AG08396 (cell line): ENCODE results near the gene ACIN1.

Experiments
- DNase-seq: peaks from one replicate; pipeline ENCODE4 v3.0.0; 2012; ENCODE audit warnings: low spot score, mixed read lengths

Gene ACIN1

DNA sequence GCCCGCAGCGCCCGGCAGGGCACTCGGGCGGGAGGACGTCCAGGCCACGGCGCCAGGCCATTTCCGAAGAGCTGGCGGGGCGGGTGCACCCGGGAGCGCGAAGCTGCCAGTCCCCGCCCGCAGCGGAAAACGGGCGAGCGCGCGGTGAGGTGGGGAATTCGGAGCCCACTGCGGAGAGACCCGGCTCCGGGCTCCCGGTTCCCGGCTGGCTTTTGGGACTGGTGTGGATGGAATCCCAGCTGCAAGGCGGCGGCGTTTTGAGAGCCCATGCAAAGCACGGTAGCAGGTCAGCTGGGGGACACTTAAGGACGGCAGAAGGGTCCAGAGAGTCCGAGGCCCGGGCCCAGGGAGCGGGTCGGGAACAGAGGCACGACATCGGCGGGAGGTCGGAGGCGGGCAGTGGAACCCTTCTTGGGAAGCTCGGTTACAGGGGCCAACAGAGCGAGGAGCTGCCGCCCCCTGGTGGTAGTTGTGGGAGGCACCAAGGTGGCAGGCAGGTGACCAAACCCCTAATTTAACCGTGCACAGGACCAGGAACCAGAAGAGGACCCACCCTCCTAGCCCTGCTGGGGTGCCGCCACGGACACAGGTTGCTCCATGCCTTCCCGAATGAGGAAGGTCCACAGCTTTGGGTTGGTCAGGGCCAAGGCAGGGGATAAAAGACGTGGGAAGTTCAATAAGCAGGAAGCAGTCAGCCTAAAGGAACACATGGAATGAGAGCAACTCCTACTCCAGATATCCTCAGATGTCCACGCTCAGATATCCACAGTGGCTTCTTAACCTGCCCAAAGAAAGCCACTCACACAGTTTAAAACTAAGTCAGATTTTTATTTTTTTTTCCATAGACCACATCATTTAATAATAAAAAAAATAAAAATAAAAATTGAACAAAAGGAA is 36.9 kb downstream of the ACIN1 start:
- peak; percentile 89 for DNase-seq

- peak; percentile 90 for DNase-seq
Measured at GRCh38 chr14:23056956-23057756, 37.8 kb downstream of the ACIN1 start, which contains the start of gene CDH24. TSS of gene CDH24 (minus strand) at chr14:23057520. CDS start at chr14:23055733, 1,787 bp downstream.

GRCh38 chr14:23056145-23056955 is 38.6 kb downstream of the ACIN1 start:
- peak; percentile 92 for DNase-seq

DNA sequence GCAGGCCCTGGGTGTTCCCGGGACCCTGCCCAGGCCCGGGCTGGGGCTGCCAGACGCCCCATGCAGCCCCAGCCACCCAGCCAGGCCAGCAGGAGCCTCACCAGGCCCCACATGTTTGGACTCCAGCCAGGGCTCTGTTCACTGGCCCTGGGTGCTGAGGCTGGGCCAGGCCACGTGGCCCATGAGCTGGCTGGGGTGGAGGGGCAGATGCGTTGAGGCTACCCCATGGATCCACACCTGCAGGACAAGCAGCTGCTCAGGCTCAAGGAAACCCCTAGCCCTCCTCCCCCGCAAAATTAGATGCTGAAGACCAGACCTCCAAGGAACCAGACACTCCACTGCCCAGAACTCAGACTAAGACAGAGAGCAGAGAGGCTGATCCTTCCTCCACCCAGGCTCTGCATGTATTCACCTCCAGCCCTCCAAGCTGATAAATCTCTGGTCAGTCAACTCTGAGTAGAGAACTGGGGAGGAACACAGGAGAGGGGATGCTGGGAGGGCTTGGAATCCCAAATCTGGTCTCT is 39.3 kb downstream of the ACIN1 start:
- DNase-seq: peak; percentile 49

- no peak for DNase-seq
Measured at GRCh38 chr14:23055147-23055550, 39.8 kb downstream of the ACIN1 start.

- no peak for DNase-seq
Measured at GRCh38 chr14:23054000-23054811, 40.7 kb downstream of the ACIN1 start.

- no peak for DNase-seq
Measured at GRCh38 chr14:23053426-23053825, 41.5 kb downstream of the ACIN1 start.

GRCh38 chr14:23052671-23053070 is 42.3 kb downstream of the ACIN1 start:
- DNase-seq: no peak

- no peak for DNase-seq
Measured at GRCh38 chr14:23052182-23052623, 42.7 kb downstream of the ACIN1 start.

- DNase-seq: no peak
Measured at GRCh38 chr14:23051141-23052057, 43.5 kb downstream of the ACIN1 start.

- no peak for DNase-seq
Measured at GRCh38 chr14:23049011-23049410, 45.9 kb downstream of the ACIN1 start.

DNA sequence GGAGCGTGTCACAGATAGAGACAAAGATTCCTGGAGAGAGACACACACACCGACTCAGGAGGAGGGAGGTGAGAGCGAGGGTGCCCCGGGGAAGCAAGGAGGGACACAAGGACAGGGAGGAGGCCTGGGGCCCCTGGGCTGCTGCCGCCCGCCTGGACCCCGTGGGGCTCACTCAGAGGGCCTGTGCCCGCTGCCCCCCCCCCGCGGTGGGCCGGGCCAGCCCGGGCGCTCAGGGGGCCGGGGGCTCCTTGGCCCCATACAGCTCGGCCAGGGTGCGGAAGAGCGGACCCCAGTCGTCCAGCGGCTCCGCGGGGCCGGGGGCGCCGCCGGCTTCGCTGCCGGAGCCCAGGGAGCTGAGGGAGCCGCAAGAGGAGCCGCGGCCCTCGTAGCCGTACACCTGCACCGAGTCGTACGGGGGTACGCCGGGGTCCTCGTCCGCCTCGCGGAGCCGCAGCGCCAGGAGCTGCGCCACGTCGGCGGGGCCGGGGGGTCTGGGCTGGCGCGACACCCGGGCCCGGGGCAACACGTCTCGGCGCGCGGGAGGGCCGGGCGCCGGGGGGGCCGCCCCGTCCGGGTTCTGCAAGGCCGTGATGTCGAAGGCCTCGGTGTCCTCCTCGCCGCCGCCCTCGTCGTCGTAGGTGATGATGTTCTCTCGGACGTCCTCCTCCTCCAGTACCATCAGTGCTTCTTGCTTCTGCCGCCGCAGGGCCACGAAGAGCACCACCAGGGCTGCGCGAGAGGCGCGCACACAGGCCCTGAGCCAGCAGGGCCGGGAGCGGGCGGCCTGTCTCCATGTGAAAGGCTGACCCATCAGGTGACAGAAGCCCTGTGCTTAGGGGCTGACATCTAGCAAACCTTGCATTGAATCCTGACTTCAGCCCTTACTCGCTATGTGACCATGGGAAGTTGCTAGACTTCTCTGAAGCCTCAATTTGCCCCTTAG is 46.9 kb downstream of the ACIN1 start:
- DNase-seq: no peak

DNA sequence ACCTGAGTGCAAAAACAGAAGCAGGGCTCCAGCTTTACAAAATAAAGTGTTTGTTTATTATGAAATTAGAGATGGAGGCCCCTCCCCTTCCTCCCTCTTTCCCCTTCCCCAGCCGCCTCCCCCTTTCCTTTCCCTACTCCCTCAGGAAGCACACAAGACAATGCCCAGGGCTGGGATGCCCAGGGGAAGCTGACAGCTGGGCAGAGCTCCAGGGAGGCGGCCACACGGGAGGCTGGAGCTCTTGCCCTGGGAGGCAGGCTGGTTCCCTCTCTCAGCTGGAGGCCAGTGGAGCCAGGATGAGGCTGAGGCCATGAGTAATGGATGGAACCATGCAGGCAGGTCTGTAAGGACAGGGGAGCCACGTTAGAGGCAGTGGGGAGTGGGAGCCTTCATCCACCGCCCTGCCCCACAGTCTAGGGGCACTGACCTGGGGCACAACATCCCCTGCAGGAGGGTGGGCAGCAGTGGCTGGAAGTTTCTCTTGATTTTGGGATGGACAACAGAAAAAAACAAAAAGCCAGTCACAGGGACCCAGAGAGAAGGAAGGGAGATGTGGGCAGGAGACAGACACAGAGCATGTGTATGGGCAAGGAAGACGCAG is 47.8 kb downstream of the ACIN1 start:
- no peak for DNase-seq

DNA sequence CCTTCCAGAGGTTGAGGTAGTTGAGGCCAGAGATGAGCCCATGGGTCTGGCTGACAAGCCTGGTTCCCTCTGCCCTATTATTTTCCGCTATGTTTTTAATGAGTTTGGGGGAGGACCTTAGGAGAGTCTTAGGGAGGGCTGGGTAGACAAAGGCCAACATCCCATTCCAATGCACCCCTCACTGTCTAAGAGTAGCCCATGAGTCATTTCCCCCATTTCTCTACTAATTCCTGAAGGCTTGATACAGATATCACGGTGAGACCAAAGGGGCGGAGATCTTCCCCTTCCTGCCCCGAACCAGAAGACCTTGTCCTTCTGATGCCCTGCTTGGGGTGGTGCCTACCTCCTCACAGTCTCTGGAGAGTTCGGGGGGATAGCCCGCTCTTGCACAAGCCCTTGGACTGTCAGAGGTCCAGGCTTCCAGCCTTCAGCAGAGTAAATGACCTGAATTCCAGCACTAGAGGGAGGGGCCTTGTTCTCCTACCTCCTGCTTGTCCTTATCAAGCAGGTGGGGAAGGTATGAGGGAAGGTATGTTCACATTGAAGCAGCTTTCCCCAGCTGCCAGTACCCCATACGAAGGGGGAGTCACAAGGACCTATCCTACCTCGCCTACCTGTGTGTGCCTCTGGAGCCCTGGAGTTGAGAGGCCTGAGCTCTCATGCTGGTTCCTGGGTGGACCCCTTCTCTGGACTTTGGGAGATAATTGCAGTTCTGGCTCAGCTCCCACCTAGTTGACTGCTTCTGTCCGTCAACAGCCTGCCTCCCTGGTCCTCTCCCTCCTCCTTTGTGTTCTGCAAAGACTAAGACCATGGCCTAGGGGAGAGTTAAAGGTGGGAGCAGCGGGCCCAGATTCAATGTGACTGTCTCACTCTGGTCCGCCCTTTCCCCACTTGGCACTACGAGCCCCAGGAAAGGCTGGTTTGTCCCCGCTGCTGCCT is 49.2 kb downstream of the ACIN1 start:
- no peak for DNase-seq

- DNase-seq: no peak
Measured at GRCh38 chr14:23044840-23045239, 50.1 kb downstream of the ACIN1 start.

DNA sequence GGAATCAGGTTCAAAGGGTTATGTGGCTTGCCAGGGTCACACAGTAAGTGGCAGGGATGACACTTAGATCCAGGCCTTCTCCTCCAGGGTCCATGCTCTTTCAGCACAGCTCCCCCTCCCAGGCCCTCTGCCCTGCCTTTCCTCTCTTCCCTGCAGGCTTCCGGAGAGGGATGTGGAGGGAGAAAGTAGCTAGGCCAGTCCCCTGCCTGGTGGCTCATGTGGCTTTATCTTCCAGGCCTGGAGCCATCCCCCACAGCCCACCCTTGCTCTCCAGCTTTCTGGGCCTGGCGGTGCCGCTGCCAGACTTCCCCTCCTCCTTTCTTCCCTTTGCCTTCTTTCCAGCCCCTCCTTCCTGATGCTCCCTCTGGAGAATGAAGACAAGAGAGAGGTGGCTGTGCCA is 51.2 kb downstream of the ACIN1 start:
- DNase-seq: no peak

DNA sequence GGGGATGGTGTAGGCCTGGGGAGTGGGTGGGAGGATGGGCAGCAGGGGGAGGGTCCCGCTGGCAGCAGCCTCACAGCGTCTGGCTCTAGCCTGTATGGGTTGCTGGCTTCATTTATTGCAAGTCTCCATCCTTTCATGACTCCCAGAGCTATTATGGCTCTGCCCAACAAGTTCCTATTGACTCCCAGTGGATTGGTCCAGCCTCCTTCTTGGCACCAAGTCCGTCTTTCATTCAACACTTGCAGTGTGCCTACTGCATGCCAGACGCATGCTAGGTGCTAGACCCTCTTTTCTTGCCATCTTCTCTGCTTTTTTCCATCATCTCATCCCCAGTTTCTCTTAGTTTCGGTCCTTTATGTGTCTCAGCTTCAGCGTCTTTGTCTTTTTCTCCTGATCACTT is 51.8 kb downstream of the ACIN1 start:
- DNase-seq: no peak
